ENCODE results near the gene FRMPD1.

The FRMPD1 gene

GRCh38 chr9:37679649-37680402, 29.1 kb downstream of the FRMPD1 start:
- DNase-seq: no peak

- no peak for DNase-seq
These were observed 32.2 kb downstream of the FRMPD1 start for GRCh38 chr9:37682951-37683350.

- DNase-seq: no peak
These were observed 33.0 kb downstream of the FRMPD1 start for GRCh38 chr9:37683531-37684371.

GRCh38 chr9:37692622-37693221, 42.0 kb downstream of the FRMPD1 start:
- DNase-seq: no peak

GRCh38 chr9:37693260-37693659, 42.5 kb downstream of the FRMPD1 start:
- no peak for DNase-seq

GRCh38 chr9:37694355-37694754, 43.6 kb downstream of the FRMPD1 start:
- no peak for DNase-seq

- DNase-seq: no peak
These were observed 45.8 kb downstream of the FRMPD1 start for GRCh38 chr9:37696528-37696927.

- DNase-seq: no peak
These were observed 49.4 kb downstream of the FRMPD1 start for GRCh38 chr9:37700131-37700530.

- DNase-seq: no peak
These were observed 50.1 kb downstream of the FRMPD1 start for GRCh38 chr9:37700900-37701299.

GRCh38 chr9:37705787-37706186, 55.0 kb downstream of the FRMPD1 start:
- no peak for DNase-seq

- no peak for DNase-seq
These were observed 55.5 kb downstream of the FRMPD1 start for GRCh38 chr9:37706290-37706689.

- DNase-seq: no peak
These were observed 57.0 kb downstream of the FRMPD1 start for GRCh38 chr9:37707748-37708147.

GRCh38 chr9:37710046-37710445, 59.3 kb downstream of the FRMPD1 start:
- DNase-seq: no peak

GRCh38 chr9:37715260-37715659, 64.5 kb downstream of the FRMPD1 start:
- no peak for DNase-seq

GRCh38 chr9:37715991-37716505, 65.3 kb downstream of the FRMPD1 start:
- DNase-seq: no peak

GRCh38 chr9:37719526-37719925, 68.8 kb downstream of the FRMPD1 start:
- no peak for DNase-seq

- no peak for DNase-seq
These were observed 76.3 kb downstream of the FRMPD1 start for GRCh38 chr9:37727013-37727412.

GRCh38 chr9:37729499-37729898, 78.7 kb downstream of the FRMPD1 start:
- no peak for DNase-seq

- DNase-seq: no peak
These were observed 79.5 kb downstream of the FRMPD1 start for GRCh38 chr9:37730256-37730655.

- no peak for DNase-seq
These were observed 80.1 kb downstream of the FRMPD1 start for GRCh38 chr9:37730839-37731238.

- no peak for DNase-seq
These were observed 81.5 kb downstream of the FRMPD1 start for GRCh38 chr9:37732086-37732741.

- no peak for DNase-seq
These were observed 82.2 kb downstream of the FRMPD1 start for GRCh38 chr9:37732952-37733351.

GRCh38 chr9:37739222-37739621, 88.5 kb downstream of the FRMPD1 start:
- no peak for DNase-seq
